ENCODE results near the gene RABL3. TPM values are rescaled to one million over a fixed set of nuclear protein-coding genes. Genes with fewer than 3 reads are reported as not detected.

The RABL3 gene
- polyA plus RNA-seq, 1 of the 3 experiments (the other 2 are of a cell fraction) = 2.2 TPM

- TF ChIP-seq TAF1 (IDR thresholded peaks at IDR 0.05; ENCODE audit: borderline replicate concordance, low read depth, low read length) (peak; percentile 82; the same call in 1 of the 2 replicates), IRF3 (IDR thresholded peaks at IDR 0.05; ENCODE audit: low read depth, low read length) (peak; percentile 49; the same call in 1 of the 2 replicates), RXRA (IDR thresholded peaks at IDR 0.05; ENCODE audit: borderline replicate concordance, low read depth) (no peak), MAX (IDR thresholded peaks at IDR 0.05; ENCODE audit: low read depth) (peak; percentile 67)
Observed at GRCh38 chr3:120742198-120742848, at the start of gene RABL3, which contains the start of gene GTF2E1 (continued).

- Histone ChIP-seq H3K4me2 (peak overlapping the region; percentile 17; the same call in 1 of the 2 replicates), H3K79me2 (ENCODE audit: insufficient read depth) (no peaks in the 10 kb centered on the region), H3K27ac (ENCODE audit: low read depth in 2 of 2, low read length in 1 of 2) (peak overlapping the region in 1 of 2 experiments; percentile 56; a peak in 2 of 4 replicates), H3K27me3 (ENCODE audit: insufficient read depth) (no peaks in the 10 kb centered on the region), H3K9me2 (no peaks in the 10 kb centered on the region), H3F3A (replicated peaks; ENCODE audit: insufficient read depth) (peaks cover 15% of the 10 kb centered on the region), H2AFZ (ENCODE audit: low read depth) (no peak overlapping the region; the same call in 1 of the 2 replicates), H3K9ac (no peak overlapping the region), H3K4me3 (ENCODE audit: low read depth in 2 of 2, low read length in 1 of 2) (no peak overlapping the region), H3K4me1 (ENCODE audit: control insufficient read depth in 1 of 2, insufficient read depth in 2 of 2, low read depth in 1 of 2, low read length in 1 of 2) (peaks cover 0 to 17% of the 10 kb centered on the region in 2 experiments; a peak in 2 of 4 replicates), H3K36me3 (replicated peaks in 1 of 2; ENCODE audit: control insufficient read depth in 1 of 2, insufficient read depth in 2 of 2, low read length in 1 of 2) (no peaks in the 10 kb centered on the region), H3K9me3 (no peaks in the 10 kb centered on the region), H4K20me1 (ENCODE audit: insufficient read depth) (no peaks in the 10 kb centered on the region)
- 13% methylated on average over 1 of the region's 1 CpG for WGBS (ENCODE audit: low lambda C conversion rate)
- POLR2A ChIA-PET = interaction anchor here (1.2 kb wide), 1 partner anchor 224 kb away, joined by 3 read pairs; no protein-coding TSS in a partner anchor
- no peak for DNase-seq
- CTCF ChIA-PET = interaction anchor here (9.3 kb wide), 1 partner anchor 229 kb away, joined by 277 read pairs; no protein-coding TSS in a partner anchor
- TF ChIP-seq FOXM1 (IDR thresholded peaks at IDR 0.05; ENCODE audit: low read depth) (no peak), USF1 (IDR thresholded peaks at IDR 0.05; ENCODE audit: borderline replicate concordance, low read depth) (no peak), GATA2 (CRISPR knock-in tag; IDR thresholded peaks at IDR 0.05) (no peak), PBX3 (IDR thresholded peaks at IDR 0.05) (peak; percentile 23; the same call in 1 of the 2 replicates), SMC3 (IDR thresholded peaks at IDR 0.05; ENCODE audit: low read depth, low read length) (no peak), RAD21 (IDR thresholded peaks at IDR 0.05; ENCODE audit: low read length) (no peak), YY1 (IDR thresholded peaks at IDR 0.05; ENCODE audit: low read depth) (no peak), MXI1 (IDR thresholded peaks at IDR 0.05; ENCODE audit: low read depth, low read length) (no peak), SIN3A (IDR thresholded peaks at IDR 0.05; ENCODE audit: borderline replicate concordance, low read depth, low read length) (no peak), EP300 (IDR thresholded peaks at IDR 0.05; ENCODE audit: borderline replicate concordance in 1 of 2, low read depth in 1 of 2, low read length in 1 of 2) (peak in 1 of 2 experiments; percentile 77; a peak in 2 of 4 replicates), RFX5 (IDR thresholded peaks at IDR 0.05; ENCODE audit: low read length) (no peak), EZH2phosphoT487 (IDR thresholded peaks at IDR 0.05; ENCODE audit: borderline replicate concordance, low read depth) (no peak), MEF2A (IDR thresholded peaks at IDR 0.05; ENCODE audit: borderline replicate concordance, low read depth) (no peak), GABPA (IDR thresholded peaks at IDR 0.05; ENCODE audit: low read depth) (no peak), FOSL2 (IDR thresholded peaks at IDR 0.05; ENCODE audit: borderline replicate concordance, low read depth) (peak; percentile 82), NRF1 (IDR thresholded peaks at IDR 0.05; ENCODE audit: low read depth, low read length) (no peak), USF2 (IDR thresholded peaks at IDR 0.05; ENCODE audit: borderline replicate concordance, low read depth, low read length) (no peak), FOXJ3 (CRISPR knock-in tag; IDR thresholded peaks at IDR 0.05) (no peak), TCF12 (IDR thresholded peaks at IDR 0.05) (peak; percentile 73), JUND (IDR thresholded peaks at IDR 0.05) (peak; percentile 88), IRF3 (IDR thresholded peaks at IDR 0.05; ENCODE audit: low read depth, low read length) (no peak)
Observed at GRCh38 chr3:120791913-120792312, 49.6 kb upstream of the RABL3 start.
